WTC11 (cell line): ENCODE data around the gene KRTCAP2. TPM values are rescaled to one million over a fixed set of nuclear protein-coding genes. Genes with fewer than 3 reads are reported as not detected.

Experiments
- ATAC-seq: fragments of 200-7000 bp; cut with Tn5 transposase; 2 replicates; pipeline ENCODE4 v1.10.0; 2021; ENCODE audit warnings: mild to moderate bottlenecking, moderate library complexity
- CTCF ChIA-PET: fragments of 300-600 bp; sonication (Branson Sonifier 250); formaldehyde crosslinking; loops from one replicate; lab custom pipeline; 2021; ENCODE audit warnings: antibody characterized with exemption; lab: Charles Lee
- POLR2A ChIA-PET: fragments of 350-600 bp; sonication (Branson Sonifier 250); formaldehyde crosslinking; loops from one replicate; lab custom pipeline; 2021; ENCODE audit warnings: antibody characterized with exemption; lab: Charles Lee
- DNase-seq: peaks from one replicate; pipeline ENCODE4 v3.0.0; 2021; ENCODE audit warnings: low spot score
- H3K27ac Mint-ChIP-seq: 2 replicates; pipeline ENCODE4 v1.8.0; 2021; ENCODE audit warnings: mixed read lengths
- H3K27me3 Mint-ChIP-seq: 2 replicates; pipeline ENCODE4 v1.8.0; 2021; ENCODE audit warnings: low read depth, mild to moderate bottlenecking, moderate library complexity, mixed read lengths
- H3K36me3 Mint-ChIP-seq: 2 replicates; pipeline ENCODE4 v1.8.0; 2021; ENCODE audit warnings: mixed read lengths
- H3K4me1 Mint-ChIP-seq: 2 replicates; pipeline ENCODE4 v1.8.0; 2022; ENCODE audit warnings: mixed read lengths
- H3K4me3 Mint-ChIP-seq: 2 replicates; pipeline ENCODE4 v1.8.0; 2021; ENCODE audit warnings: mild to moderate bottlenecking, moderate library complexity, mixed read lengths
- H3K9me3 Mint-ChIP-seq: 2 replicates; pipeline ENCODE4 v1.8.0; 2021; ENCODE audit warnings: mixed read lengths
- ATF1 ChIP-seq: sonication (generic); formaldehyde crosslinking; IDR thresholded peaks from 2 replicates; pipeline ENCODE4 v1.8.1; 2023; ENCODE audit warnings: mild to moderate bottlenecking, moderate library complexity, missing genetic modification reagents
- EMX1 ChIP-seq: fragments of 250-450 bp; sonication (Bioruptor Pico); IDR thresholded peaks from 2 replicates; pipeline ENCODE4 v1.8.0; 2021; ENCODE audit warnings: mild to moderate bottlenecking
- ERG ChIP-seq: fragments of 250-450 bp; sonication (Bioruptor Pico); IDR thresholded peaks from 2 replicates; pipeline ENCODE4 v1.8.0; 2021; ENCODE audit warnings: mild to moderate bottlenecking
- FOXJ3 ChIP-seq: sonication (generic); formaldehyde crosslinking; IDR thresholded peaks from 2 replicates; pipeline ENCODE4 v1.9.0; 2021; ENCODE audit warnings: missing genetic modification reagents, mild to moderate bottlenecking, borderline replicate concordance
- FOXK1 ChIP-seq: sonication (generic); formaldehyde crosslinking; IDR thresholded peaks from 2 replicates; pipeline ENCODE4 v1.8.0; 2022; ENCODE audit warnings: mild to moderate bottlenecking, moderate library complexity, missing genetic modification reagents
- GABPB1 ChIP-seq: sonication (generic); formaldehyde crosslinking; IDR thresholded peaks from 2 replicates; pipeline ENCODE4 v1.8.1; 2023; ENCODE audit warnings: mild to moderate bottlenecking, missing genetic modification reagents
- HMGXB4 ChIP-seq: sonication (generic); formaldehyde crosslinking; IDR thresholded peaks from 2 replicates; pipeline ENCODE4 v1.8.1; 2023; ENCODE audit warnings: mild to moderate bottlenecking, moderate library complexity, missing genetic modification reagents
- MAX ChIP-seq: sonication (generic); formaldehyde crosslinking; IDR thresholded peaks from 2 replicates; pipeline ENCODE4 v1.8.0; 2022; ENCODE audit warnings: mild to moderate bottlenecking, missing genetic modification reagents
- NFE2L1 ChIP-seq: sonication (generic); formaldehyde crosslinking; IDR thresholded peaks from 2 replicates; pipeline ENCODE4 v1.8.1; 2023; ENCODE audit warnings: missing genetic modification reagents
- NR3C1 ChIP-seq: sonication (generic); formaldehyde crosslinking; conservative IDR thresholded peaks from 2 replicates; pipeline ENCODE4 v1.8.1; 2023; ENCODE audit warnings: low read depth, mild to moderate bottlenecking, missing genetic modification reagents
- SMAD4 ChIP-seq: sonication (generic); formaldehyde crosslinking; IDR thresholded peaks from 2 replicates; pipeline ENCODE4 v1.8.0; 2022; ENCODE audit warnings: mild to moderate bottlenecking, missing genetic modification reagents
- SP1 ChIP-seq: sonication (generic); formaldehyde crosslinking; conservative IDR thresholded peaks from 2 replicates; pipeline ENCODE4 v1.8.1; 2022; ENCODE audit warnings: missing genetic modification reagents
- ZNF219 ChIP-seq: sonication (generic); formaldehyde crosslinking; IDR thresholded peaks from 2 replicates; pipeline ENCODE4 v1.8.0; 2023; ENCODE audit warnings: missing genetic modification reagents, mild to moderate bottlenecking, borderline replicate concordance
- ZNF317 ChIP-seq: sonication (generic); formaldehyde crosslinking; IDR thresholded peaks from 2 replicates; pipeline ENCODE4 v1.8.1; 2023; ENCODE audit warnings: low read depth, mild to moderate bottlenecking, moderate library complexity, missing genetic modification reagents, borderline replicate concordance
- ZNF396 ChIP-seq: fragments of 250-450 bp; sonication (Bioruptor Pico); IDR thresholded peaks from 2 replicates; pipeline ENCODE4 v1.8.0; 2021; ENCODE audit warnings: mild to moderate bottlenecking, moderate library complexity, borderline replicate concordance
- ZNF532 ChIP-seq: fragments of 250-450 bp; sonication (Bioruptor Pico); IDR thresholded peaks from 2 replicates; pipeline ENCODE4 v1.9.0; 2021; ENCODE audit warnings: mild to moderate bottlenecking, borderline replicate concordance
- ZSCAN18 ChIP-seq: fragments of 250-450 bp; sonication (Bioruptor Pico); IDR thresholded peaks from 2 replicates; pipeline ENCODE4 v2.1.2; 2022; ENCODE audit warnings: mild to moderate bottlenecking, moderate library complexity
- total RNA-seq: library from RNA; stranded (reverse); gene quantifications from 3 replicates; pipeline ENCODE4 v1.2.3, GENCODE V29; 2021

The KRTCAP2 gene
- total RNA-seq, 1 experiment from 2014 or later, result 104 TPM

- TF ChIP-seq ZNF317, result no peak
These were observed 31.4 kb downstream of the KRTCAP2 start (continued) for GRCh38 chr1:155141749-155142148.

- H3K9me3 Mint-ChIP-seq, result no peaks in the 10 kb centered on the region
- H3K36me3 Mint-ChIP-seq, result peaks cover 8% of the 10 kb centered on the region; the same call in 1 of the 2 replicates
- CTCF ChIA-PET, result interaction anchor here (0.5 to 2.2 kb wide), 7 partner anchors 26 to 97 kb away, joined by 3 to 25 read pairs (median 5); partner anchors contain the start of genes KRTCAP2 and TRIM46
- peaks cover 8% of the 10 kb centered on the region for H3K4me1 Mint-ChIP-seq
- peaks cover 23% of the 10 kb centered on the region for H3K27me3 Mint-ChIP-seq
- H3K27ac Mint-ChIP-seq, result peak overlapping the region; percentile 89; the same call in 1 of the 2 replicates
- POLR2A ChIA-PET, result interaction anchor here (0.5 to 0.7 kb wide), 2 partner anchors 34 to 62 kb away, joined by 3 to 6 read pairs; partner anchors contain the start of gene EFNA3
- no peak for TF ChIP-seq ZNF532 (CRISPR knock-in tag)
- no peak for TF ChIP-seq FOXJ3 (CRISPR knock-in tag)
- no peak for TF ChIP-seq SMAD4 (CRISPR knock-in tag)
- TF ChIP-seq HMGXB4 (CRISPR knock-in tag), result no peak
- no peak for TF ChIP-seq NFE2L1 (CRISPR knock-in tag)
- ATAC-seq (no peak), DNase-seq (no peak)
- H3K4me3 Mint-ChIP-seq, result peak overlapping the region; percentile 97
These were observed 32.5 kb downstream of the KRTCAP2 start for GRCh38 chr1:155140630-155140953.

- H3K4me1 Mint-ChIP-seq, result peaks cover 8% of the 10 kb centered on the region
These were observed 33.0 kb downstream of the KRTCAP2 start, which contains the start of gene DPM3 for GRCh38 chr1:155139895-155140629. Gene DPM3 (minus strand): TSS chr1:155140531. CDS start chr1:155140240, 291 bp downstream.

More at GRCh38 chr1:155139895-155140629, 33.0 kb downstream of the KRTCAP2 start, which contains the start of gene DPM3:
- DNase-seq (peak; percentile 91), ATAC-seq (peak; percentile 61)
- TF ChIP-seq FOXK1 (CRISPR knock-in tag) (peak; percentile 62), GABPB1 (CRISPR knock-in tag) (peak; percentile 56; the same call in 1 of the 2 replicates), ERG (CRISPR knock-in tag) (no peak), EMX1 (CRISPR knock-in tag) (no peak), HMGXB4 (CRISPR knock-in tag) (peak; percentile 60; the same call in 1 of the 2 replicates), ZSCAN18 (CRISPR knock-in tag) (no peak), MAX (CRISPR knock-in tag) (peak; percentile 32; the same call in 1 of the 2 replicates), NFE2L1 (CRISPR knock-in tag) (no peak), NR3C1 (CRISPR knock-in tag) (no peak), SP1 (CRISPR knock-in tag) (peak; percentile 18; the same call in 1 of the 2 replicates), ATF1 (CRISPR knock-in tag) (0 out of 2 replicates have a peak, but pooled peaks have one; percentile 34), ZNF219 (CRISPR knock-in tag) (no peak), ZNF396 (no peak)
- peak within 1 kb of the TSS; percentile 97 for H3K4me3 Mint-ChIP-seq
- H3K27ac Mint-ChIP-seq, result peak within 1 kb of the TSS; percentile 89
- CTCF ChIA-PET, result interaction anchor here (0.5 to 2.2 kb wide), 7 partner anchors 14 to 54 kb away, joined by 3 to 25 read pairs (median 5); partner anchors contain the start of genes KRTCAP2 and TRIM46
- H3K36me3 Mint-ChIP-seq, result peaks cover 8% of the 10 kb centered on the region; the same call in 1 of the 2 replicates
- POLR2A ChIA-PET, result interaction anchor here (0.5 kb wide), 1 partner anchor 62 kb away, joined by 3 read pairs; the partner anchor contains the start of gene EFNA3
- H3K27me3 Mint-ChIP-seq, result peaks cover 21% of the 10 kb centered on the region
- H3K9me3 Mint-ChIP-seq, result no peaks in the 10 kb centered on the region
